GOT3 (cell line): ENCODE measurements around the gene RNASE7.

Experiments
- DNase-seq: peaks from one replicate; lab custom pipeline; 2025; ENCODE audit warnings: mixed read lengths; lab: John Stamatoyannopoulos, UW

Gene RNASE7

GRCh38 chr14:21087294-21088091 is 45.3 kb downstream of the RNASE7 start:
- no peak for DNase-seq

GRCh38 chr14:21088687-21089086 is 46.5 kb downstream of the RNASE7 start:
- no peak for DNase-seq

GRCh38 chr14:21089271-21089670 is 47.1 kb downstream of the RNASE7 start:
- no peak for DNase-seq

- no peak for DNase-seq
These were observed 47.7 kb downstream of the RNASE7 start for GRCh38 chr14:21089877-21090193.

- DNase-seq = no peak
These were observed 48.2 kb downstream of the RNASE7 start for GRCh38 chr14:21090194-21090939.

GRCh38 chr14:21090940-21091663 is 48.9 kb downstream of the RNASE7 start:
- no peak for DNase-seq

GRCh38 chr14:21091821-21092272 is 49.7 kb downstream of the RNASE7 start:
- DNase-seq = no peak

GRCh38 chr14:21092273-21093011 is 50.3 kb downstream of the RNASE7 start:
- DNase-seq = no peak

GRCh38 chr14:21093018-21093417 is 50.9 kb downstream of the RNASE7 start:
- DNase-seq = no peak
